Activated effector memory CD4-positive, alpha-beta T cell treated with anti-CD3 and anti-CD28 coated beads, Interleukin-2, amount 50 U/mL, for 16 hours (primary cell): Measurements from ENCODE around the gene SPATS2.
A peak's percentile ranks its signal among the peaks of the same experiment; 100 is the strongest.
"Not testable (repeated sequence)": the region's sequence is repeated elsewhere in the genome, so short reads cannot be mapped to it uniquely, and the experiment has no call there.

Source experiments
- DNase-seq: peaks from one replicate; pipeline ENCODE4 v3.0.0-alpha.2; 2020

SPATS2 gene

GRCh38 chr12:49367381-49368239, at the start of gene SPATS2:
Gene SPATS2 (plus strand): TSS chr12:49367462. CDS start chr12:49461013, 93,551 bp downstream.
- DNase-seq = no peak

DNA sequence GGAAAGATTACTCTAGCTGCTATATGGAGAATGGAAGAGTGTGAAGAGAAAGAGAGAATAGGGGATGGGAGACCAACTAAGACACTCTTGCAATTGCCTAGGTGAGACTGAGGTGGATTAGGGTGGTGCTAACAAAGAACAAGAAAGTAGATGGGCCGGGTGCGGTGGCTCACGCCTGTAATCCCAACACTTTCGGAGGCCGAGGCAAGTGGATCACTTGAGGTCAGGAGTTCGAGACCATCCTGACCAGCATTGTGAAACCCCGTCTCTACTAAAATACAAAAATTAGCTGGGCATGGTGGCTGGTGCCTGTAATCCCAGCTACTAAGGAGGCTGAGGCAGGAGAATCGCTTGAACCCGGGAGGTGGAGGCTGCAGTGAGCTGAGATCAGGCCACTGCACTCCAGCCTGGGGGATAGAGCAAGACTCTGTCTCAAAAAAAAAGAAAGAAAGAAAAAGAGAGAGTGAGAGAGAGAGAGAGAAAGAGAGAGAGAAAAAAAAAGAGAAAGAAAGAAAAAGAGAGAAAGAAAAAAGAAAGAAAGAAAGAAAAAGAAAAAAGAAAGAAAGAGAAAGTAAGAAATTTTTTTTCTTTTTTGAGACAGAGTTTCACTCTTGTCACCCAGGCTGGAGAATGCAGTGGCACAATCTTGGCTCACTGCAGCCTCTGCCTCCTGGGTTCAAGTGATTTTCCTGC, 46.7 kb upstream of the SPATS2 start:
- peak; percentile 44 for DNase-seq

- DNase-seq = no peak
These were observed 44.9 kb upstream of the SPATS2 start for GRCh38 chr12:49322367-49322707.

DNA sequence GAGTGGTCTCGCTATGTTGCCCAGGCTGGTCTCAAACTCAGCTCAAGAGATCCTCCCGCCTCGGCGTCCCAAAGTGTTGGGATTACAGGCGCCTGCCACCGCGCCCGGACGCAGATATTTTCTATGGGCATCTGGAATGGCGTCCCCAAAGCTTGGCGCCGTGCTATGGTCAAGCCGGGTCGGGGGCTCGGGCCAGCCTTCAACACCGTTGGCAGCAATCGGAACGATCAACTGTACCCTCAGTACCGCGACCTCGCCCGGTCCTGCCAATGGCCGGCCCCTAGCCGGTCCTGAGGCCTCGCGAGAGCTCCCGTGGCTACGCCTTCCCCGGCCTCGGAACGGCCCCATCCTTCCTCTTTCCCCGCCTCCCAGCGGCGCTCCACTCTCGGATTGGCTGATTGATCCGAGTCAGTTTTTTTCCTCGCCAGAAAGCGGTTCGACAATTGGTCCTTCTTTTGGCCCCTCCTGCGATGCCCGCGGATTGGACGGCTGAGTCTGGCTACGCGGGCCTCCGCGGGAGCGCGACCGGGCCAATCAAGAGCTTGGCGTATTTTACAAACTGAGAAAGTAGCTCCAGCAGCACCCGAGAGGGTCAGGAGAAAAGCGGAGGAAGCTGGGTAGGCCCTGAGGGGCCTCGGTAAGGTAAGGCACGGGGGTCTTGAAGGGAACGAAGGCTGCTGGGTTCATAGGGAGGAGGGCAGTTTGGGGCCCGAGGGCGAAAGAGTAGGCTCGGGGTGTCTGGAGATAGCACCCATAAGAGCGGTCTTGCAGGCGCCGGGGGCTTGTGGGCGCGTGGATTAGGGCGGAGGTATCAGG, 44.3 kb upstream of the SPATS2 start, which contains the start of gene TROAP:
Gene TROAP, plus strand, starts transcription at position 548 of the 816 bp plus-strand sequence. CDS start 354 bp downstream, outside the sequence.
- DNase-seq = peak; percentile 99

DNA sequence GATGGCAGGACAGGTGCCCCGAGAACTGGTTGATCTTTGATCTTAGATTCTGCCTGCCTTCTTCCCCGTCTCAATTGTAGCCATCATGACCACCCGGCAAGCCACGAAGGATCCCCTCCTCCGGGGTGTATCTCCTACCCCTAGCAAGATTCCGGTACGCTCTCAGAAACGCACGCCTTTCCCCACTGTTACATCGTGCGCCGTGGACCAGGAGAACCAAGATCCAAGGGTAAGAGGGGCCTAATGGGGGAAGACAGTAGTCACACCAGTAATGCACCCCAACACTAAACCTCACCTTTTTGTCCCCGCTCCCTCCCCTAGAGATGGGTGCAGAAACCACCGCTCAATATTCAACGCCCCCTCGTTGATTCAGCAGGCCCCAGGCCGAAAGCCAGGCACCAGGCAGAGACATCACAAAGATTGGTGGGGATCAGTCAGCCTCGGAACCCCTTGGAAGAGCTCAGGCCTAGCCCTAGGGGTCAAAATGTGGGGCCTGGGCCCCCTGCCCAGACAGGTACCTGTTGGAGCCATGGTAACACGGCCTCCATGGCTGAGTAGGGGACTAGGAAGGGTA, 43.7 kb upstream of the SPATS2 start:
- DNase-seq = peak; percentile 60

- no peak for DNase-seq
These were observed 41.7 kb upstream of the SPATS2 start for GRCh38 chr12:49325606-49326005.

GRCh38 chr12:49327368-49327767, 39.9 kb upstream of the SPATS2 start:
- no peak for DNase-seq

- no peak for DNase-seq
These were observed 39.4 kb upstream of the SPATS2 start for GRCh38 chr12:49327887-49328286.

DNA sequence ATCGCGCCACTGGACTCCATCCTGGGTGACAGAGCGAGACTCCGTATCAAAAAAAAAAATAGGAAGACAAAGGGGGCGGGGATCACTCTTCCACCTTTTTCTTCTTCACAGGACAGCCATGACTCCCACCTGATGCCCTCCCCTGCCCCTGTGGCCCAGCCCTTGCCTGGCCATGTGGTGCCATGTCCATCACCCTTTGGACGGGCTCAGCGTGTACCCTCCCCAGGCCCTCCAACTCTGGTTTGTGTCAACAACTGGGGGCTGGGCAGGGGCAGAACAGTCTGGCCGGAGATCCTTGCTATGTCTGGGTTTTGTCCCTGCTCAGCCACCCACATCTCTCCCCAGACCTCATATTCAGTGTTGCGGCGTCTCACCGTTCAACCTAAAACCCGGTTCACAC, 38.4 kb upstream of the SPATS2 start:
- no peak for DNase-seq

DNA sequence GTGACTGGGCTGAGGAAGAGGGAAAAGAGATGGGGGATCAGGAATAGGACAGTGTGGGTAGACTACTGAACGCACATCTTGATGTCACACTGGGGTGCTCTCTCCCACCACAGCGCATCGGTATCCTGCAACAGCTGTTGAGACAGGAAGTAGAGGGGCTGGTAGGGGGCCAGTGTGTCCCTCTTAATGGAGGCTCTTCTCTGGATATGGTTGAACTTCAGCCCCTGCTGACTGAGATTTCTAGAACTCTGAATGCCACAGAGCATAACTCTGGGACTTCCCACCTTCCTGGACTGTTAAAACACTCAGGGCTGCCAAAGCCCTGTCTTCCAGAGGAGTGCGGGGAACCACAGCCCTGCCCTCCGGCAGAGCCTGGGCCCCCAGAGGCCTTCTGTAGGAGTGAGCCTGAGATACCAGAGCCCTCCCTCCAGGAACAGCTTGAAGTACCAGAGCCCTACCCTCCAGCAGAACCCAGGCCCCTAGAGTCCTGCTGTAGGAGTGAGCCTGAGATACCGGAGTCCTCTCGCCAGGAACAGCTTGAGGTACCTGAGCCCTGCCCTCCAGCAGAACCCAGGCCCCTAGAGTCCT, 37.1 kb upstream of the SPATS2 start:
- DNase-seq = peak; percentile 33

DNA sequence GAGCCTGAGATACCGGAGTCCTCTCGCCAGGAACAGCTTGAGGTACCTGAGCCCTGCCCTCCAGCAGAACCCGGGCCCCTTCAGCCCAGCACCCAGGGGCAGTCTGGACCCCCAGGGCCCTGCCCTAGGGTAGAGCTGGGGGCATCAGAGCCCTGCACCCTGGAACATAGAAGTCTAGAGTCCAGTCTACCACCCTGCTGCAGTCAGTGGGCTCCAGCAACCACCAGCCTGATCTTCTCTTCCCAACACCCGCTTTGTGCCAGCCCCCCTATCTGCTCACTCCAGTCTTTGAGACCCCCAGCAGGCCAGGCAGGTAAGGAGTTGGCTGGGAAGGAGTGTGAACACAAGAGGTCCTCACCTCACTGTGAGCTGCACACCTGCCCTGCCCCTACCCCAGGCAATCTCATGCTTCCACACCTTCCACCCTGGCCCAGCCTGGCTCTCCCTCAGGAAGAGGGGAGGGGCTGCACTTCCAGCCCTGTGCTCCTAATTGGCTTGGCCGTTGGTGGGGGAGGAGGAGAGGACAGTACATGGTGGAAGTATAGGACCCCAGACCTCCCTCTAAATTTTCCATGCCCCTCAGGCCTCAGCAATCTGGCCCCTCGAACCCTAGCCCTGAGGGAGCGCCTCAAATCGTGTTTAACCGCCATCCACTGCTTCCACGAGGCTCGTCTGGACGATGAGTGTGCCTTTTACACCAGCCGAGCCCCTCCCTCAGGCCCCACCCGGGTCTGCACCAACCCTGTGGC, 36.5 kb upstream of the SPATS2 start:
- peak; percentile 50 for DNase-seq

DNA sequence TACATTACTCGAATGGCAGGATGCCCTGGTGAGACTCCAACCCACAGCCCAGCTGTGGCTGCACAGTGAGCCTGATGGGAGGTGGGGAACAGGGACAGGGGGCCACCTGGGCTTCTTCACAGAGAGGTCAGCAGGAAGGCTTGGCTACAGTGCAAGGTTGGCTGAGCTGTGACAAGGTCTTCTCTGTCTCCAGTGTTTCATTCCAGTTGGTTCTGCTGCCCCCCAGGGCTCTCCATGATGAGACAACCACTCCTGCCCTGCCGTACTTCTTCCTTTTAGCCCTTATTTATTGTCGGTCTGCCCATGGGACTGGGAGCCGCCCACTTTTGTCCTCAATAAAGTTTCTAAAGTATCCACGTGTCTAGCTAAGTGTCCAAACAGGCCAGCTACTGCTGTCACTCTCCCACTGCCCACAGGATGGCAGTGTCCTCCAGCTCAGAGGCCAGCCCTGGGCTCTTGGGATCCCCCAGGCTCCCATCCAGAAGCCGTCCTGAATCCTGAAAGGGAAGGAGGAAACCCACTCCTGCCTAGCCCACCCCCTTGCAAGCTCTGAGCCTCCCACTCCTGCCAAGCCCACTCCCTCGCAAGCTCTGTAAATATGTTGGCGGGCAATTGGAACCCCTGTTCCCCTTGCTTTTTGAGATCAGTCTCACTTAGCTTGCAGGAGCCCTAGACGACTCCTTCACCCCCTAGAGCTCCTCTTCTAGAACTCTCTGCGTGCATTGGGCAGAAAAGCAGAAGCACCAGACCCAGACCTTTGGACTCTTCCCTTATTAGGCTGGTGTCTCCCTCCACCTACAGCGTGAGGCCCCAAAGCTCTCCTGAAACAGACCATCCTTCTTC, 35.7 kb upstream of the SPATS2 start:
- peak; percentile 64 for DNase-seq

- DNase-seq = peak; percentile 47
These were observed 34.8 kb upstream of the SPATS2 start for GRCh38 chr12:49332441-49332861.

GRCh38 chr12:49332891-49333371, 34.3 kb upstream of the SPATS2 start:
- DNase-seq = no peak

DNA sequence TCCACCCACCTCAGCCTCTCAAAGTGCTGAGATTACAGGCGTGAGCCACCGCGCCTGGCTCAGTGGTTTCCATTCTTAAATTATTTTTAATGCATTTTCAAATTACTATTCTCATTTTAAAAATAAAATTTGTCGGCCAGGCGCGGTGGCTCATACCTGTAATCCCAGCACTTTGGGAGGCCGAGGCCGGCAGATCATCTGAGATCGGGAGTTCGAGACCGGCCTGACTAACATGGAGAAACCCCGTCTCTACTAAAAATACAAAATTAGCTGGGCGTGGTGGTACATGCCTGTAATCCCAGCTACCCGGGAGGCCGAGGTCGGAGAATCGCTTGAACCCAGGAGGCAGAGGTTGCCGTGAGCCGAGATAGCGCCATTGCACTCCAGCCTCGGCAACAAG, 33.5 kb upstream of the SPATS2 start:
- DNase-seq = not testable (repeated sequence)

DNA sequence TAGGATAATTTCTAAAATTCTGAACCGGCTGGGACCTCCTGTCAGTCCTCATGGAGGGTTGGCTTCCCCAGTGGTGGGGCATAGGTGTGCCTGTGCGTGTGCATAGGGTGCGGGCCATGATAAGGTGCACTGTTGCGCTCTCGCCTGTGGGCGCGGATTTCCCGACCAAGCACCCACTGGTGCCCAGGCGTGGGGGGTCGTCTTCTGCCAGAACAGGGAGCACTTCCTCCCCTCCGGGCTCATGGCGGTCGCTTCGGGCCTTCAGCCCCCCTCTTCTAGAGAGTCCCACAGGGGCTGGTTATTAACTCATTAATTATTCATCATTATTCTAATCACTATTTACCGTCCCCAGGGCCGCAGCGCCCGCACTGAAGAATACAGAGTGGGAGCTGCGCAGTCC, 33.0 kb upstream of the SPATS2 start:
- no peak for DNase-seq

DNA sequence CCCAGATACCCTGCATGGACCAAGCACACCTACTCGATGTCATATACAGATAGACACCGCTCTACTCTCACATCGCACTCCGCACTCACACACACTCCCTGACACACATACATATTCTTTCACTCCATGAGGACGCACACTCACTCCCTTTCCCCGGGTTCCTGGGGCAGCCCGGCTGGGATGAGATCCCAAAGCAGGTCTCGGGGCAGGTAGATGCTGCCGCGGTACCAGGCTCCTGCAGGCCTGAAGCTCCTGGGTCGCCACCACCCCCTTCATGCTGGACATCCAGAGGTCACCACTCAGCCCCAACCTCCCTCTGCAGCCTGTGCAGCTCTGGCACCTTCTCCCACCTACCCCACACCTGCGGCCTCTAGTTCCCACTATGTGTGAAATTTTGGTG, 32.6 kb upstream of the SPATS2 start:
- peak; percentile 41 for DNase-seq

DNA sequence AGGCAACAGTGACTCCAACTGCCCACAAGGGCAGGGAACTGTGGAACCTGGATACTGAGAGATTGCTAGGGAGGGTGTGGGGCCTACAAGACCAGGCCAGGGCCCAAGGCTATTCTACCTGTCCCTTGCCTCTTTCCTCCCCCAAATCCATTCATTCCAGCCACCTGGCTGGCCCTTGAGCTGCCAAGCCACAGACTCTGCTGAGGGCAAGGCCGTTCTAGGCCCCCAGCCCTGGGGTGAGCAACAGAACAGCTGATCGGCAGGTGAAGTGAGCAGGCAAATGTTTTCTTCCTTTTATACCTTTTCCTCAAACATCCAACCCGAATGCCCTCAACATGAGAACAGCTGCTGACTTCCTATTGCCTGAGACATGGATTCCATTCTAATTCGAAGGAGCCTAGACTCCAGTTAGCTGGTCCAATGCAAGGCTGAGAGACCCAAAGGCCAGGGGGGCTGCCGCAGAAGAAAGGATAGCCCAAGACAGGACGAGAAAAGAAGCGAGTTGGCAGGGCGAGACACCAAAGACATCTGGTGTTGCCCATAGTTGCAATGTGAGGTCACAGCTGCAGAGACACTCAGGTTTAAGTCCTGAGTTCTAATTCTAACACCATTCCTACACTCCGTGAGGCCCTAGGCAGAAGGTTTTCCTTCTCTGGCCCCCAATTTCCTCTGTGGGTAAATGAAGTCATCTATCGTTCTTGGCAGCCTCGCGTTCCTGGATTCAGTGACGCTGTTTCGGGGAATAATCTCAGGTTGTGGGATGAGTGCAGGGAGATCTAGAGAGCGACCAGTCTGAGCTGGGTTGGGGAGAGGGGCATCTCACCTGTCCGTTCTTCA, 31.9 kb upstream of the SPATS2 start:
- DNase-seq = peak; percentile 36

DNA sequence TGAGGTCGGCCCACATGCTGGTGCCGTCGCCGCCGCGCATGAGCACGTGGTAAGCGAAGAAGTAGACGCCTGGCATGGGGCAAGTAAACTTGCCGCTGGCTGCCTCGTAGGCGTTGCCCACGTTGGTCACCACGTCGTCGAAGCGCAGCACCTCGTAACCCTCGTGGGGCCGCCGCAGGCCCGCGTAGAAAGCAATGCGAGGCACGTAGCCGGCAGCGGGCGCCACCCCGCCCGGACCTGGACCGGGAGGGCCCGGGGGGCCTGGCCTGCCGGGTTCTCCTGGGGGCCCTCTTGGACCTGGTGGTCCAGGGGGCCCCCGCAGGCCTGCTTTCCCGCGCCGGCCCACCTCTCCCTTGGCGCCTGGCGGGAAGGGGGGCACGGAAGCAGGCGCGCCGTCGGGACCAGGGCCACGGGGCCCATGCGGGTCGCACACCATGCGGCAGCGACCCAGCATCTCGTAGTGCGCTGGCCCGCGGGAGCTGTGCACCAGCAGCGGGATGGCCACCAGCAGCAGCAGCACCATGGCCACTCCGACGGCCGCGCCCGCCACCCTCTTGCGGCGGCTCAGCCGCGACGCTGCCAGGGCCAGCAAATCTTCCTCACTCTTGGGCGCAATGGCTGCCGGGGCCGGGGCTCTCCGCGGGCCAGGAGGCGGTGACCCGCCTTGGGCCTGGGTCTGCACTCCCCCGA, 31.2 kb upstream of the SPATS2 start:
- DNase-seq = peak; percentile 62
